ENCODE measurements around the gene FYCO1. TPM values are rescaled to one million over a fixed set of nuclear protein-coding genes. Genes with fewer than 3 reads are reported as not detected.

Gene FYCO1
- total and polyA plus RNA-seq, 2 of the 13 experiments (the other 11 are each of a cell fraction or from before 2014, with no cell fraction given) = 2.7 to 4.2 TPM

DNA sequence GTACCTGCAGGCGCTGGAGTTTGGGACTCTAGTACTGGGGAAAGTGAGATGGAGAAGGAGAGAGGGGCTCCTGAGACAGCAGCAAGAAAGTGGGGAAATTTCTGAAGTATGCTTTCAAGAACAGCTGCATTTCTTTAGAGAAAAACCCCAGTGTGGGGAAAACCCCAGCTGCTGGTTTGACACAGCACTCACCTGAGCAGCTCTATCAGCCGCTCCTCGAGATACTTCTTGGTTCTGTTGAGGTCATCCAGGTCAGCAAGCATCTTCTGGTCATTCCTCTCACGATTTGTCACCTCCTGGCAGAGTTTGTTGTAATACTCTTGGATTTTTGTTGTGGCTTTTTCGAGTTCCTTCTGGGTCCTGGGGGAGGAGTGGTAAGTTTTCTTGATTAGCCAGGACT is 33.6 kb downstream of the FYCO1 start:
- POLR2A ChIA-PET = no interaction called here
- H3K27ac ChIP-seq (ENCODE audit: extremely low read length, insufficient read depth, low read length) = no peak overlapping the region
- 98% methylated on average over 5 of the region's 5 CpGs for WGBS (ENCODE audit: low lambda C conversion rate)
- TF ChIP-seq TOPORS (CRISPR knock-in tag; IDR thresholded peaks at IDR 0.05) = no peak
- TF ChIP-seq, protein P1, sequence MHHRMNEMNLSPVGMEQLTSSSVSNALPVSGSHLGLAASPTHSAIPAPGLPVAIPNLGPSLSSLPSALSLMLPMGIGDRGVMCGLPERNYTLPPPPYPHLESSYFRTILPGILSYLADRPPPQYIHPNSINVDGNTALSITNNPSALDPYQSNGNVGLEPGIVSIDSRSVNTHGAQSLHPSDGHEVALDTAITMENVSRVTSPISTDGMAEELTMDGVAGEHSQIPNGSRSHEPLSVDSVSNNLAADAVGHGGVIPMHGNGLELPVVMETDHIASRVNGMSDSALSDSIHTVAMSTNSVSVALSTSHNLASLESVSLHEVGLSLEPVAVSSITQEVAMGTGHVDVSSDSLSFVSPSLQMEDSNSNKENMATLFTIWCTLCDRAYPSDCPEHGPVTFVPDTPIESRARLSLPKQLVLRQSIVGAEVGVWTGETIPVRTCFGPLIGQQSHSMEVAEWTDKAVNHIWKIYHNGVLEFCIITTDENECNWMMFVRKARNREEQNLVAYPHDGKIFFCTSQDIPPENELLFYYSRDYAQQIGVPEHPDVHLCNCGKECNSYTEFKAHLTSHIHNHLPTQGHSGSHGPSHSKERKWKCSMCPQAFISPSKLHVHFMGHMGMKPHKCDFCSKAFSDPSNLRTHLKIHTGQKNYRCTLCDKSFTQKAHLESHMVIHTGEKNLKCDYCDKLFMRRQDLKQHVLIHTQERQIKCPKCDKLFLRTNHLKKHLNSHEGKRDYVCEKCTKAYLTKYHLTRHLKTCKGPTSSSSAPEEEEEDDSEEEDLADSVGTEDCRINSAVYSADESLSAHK (CRISPR knock-in tag; IDR thresholded peaks at IDR 0.05; ENCODE audit: borderline replicate concordance) = no peak
- TF ChIP-seq ONECUT2 (CRISPR knock-in tag; IDR thresholded peaks at IDR 0.05) = no peak
- TF ChIP-seq NFATC3 (CRISPR knock-in tag; IDR thresholded peaks at IDR 0.05) = no peak
- no peak for TF ChIP-seq CEBPB (IDR thresholded peaks at IDR 0.05; ENCODE audit: borderline replicate concordance, low read depth, low read length)
- no peak for TF ChIP-seq MAZ (IDR thresholded peaks at IDR 0.05; ENCODE audit: borderline replicate concordance, low read depth, low read length)
- TF ChIP-seq MAZ (CRISPR knock-in tag; IDR thresholded peaks at IDR 0.05; ENCODE audit: low read depth) = no peak
- TF ChIP-seq RBFOX2 (IDR thresholded peaks at IDR 0.05; ENCODE audit: low read depth, low read length) = no peak
- TF ChIP-seq, protein P2, sequence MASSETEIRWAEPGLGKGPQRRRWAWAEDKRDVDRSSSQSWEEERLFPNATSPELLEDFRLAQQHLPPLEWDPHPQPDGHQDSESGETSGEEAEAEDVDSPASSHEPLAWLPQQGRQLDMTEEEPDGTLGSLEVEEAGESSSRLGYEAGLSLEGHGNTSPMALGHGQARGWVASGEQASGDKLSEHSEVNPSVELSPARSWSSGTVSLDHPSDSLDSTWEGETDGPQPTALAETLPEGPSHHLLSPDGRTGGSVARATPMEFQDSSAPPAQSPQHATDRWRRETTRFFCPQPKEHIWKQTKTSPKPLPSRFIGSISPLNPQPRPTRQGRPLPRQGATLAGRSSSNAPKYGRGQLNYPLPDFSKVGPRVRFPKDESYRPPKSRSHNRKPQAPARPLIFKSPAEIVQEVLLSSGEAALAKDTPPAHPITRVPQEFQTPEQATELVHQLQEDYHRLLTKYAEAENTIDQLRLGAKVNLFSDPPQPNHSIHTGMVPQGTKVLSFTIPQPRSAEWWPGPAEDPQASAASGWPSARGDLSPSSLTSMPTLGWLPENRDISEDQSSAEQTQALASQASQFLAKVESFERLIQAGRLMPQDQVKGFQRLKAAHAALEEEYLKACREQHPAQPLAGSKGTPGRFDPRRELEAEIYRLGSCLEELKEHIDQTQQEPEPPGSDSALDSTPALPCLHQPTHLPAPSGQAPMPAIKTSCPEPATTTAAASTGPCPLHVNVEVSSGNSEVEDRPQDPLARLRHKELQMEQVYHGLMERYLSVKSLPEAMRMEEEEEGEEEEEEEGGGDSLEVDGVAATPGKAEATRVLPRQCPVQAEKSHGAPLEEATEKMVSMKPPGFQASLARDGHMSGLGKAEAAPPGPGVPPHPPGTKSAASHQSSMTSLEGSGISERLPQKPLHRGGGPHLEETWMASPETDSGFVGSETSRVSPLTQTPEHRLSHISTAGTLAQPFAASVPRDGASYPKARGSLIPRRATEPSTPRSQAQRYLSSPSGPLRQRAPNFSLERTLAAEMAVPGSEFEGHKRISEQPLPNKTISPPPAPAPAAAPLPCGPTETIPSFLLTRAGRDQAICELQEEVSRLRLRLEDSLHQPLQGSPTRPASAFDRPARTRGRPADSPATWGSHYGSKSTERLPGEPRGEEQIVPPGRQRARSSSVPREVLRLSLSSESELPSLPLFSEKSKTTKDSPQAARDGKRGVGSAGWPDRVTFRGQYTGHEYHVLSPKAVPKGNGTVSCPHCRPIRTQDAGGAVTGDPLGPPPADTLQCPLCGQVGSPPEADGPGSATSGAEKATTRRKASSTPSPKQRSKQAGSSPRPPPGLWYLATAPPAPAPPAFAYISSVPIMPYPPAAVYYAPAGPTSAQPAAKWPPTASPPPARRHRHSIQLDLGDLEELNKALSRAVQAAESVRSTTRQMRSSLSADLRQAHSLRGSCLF (CRISPR knock-in tag; IDR thresholded peaks at IDR 0.05; ENCODE audit: borderline replicate concordance) = no peak
- TF ChIP-seq ZNF746 (CRISPR knock-in tag; IDR thresholded peaks at IDR 0.05) = no peak
- no peak for TF ChIP-seq PHF5A (CRISPR knock-in tag; IDR thresholded peaks at IDR 0.05; ENCODE audit: low read depth, unreplicated experiment)
- no peak for TF ChIP-seq ZNF136 (CRISPR knock-in tag; IDR thresholded peaks at IDR 0.05; ENCODE audit: low read depth)
- no peak for TF ChIP-seq SRSF9 (IDR thresholded peaks at IDR 0.05; ENCODE audit: borderline replicate concordance, insufficient read depth, low read depth, low read length, poor library complexity, severe bottlenecking)
- no peak for TF ChIP-seq GPN1 (CRISPR knock-in tag; IDR thresholded peaks at IDR 0.05; ENCODE audit: borderline replicate concordance)
- no peak for TF ChIP-seq RFXANK (CRISPR knock-in tag; IDR thresholded peaks at IDR 0.05)
- TF ChIP-seq, protein P3, sequence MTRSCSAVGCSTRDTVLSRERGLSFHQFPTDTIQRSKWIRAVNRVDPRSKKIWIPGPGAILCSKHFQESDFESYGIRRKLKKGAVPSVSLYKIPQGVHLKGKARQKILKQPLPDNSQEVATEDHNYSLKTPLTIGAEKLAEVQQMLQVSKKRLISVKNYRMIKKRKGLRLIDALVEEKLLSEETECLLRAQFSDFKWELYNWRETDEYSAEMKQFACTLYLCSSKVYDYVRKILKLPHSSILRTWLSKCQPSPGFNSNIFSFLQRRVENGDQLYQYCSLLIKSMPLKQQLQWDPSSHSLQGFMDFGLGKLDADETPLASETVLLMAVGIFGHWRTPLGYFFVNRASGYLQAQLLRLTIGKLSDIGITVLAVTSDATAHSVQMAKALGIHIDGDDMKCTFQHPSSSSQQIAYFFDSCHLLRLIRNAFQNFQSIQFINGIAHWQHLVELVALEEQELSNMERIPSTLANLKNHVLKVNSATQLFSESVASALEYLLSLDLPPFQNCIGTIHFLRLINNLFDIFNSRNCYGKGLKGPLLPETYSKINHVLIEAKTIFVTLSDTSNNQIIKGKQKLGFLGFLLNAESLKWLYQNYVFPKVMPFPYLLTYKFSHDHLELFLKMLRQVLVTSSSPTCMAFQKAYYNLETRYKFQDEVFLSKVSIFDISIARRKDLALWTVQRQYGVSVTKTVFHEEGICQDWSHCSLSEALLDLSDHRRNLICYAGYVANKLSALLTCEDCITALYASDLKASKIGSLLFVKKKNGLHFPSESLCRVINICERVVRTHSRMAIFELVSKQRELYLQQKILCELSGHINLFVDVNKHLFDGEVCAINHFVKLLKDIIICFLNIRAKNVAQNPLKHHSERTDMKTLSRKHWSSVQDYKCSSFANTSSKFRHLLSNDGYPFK (CRISPR knock-in tag; IDR thresholded peaks at IDR 0.05; ENCODE audit: borderline replicate concordance) = no peak

More for the DNA sequence above, 33.6 kb downstream of the FYCO1 start:
- intact Hi-C loops (cut with micrococcal nuclease; ENCODE audit: unreplicated experiment) (no loop called here), in situ Hi-C loops (cut with HindIII; ENCODE audit: extremely low pct_ligation_motif_present, low pct_unique_long_range_greater_than_20kb) (no loop called here)
- CTCF ChIA-PET (ENCODE audit: low intra/inter-chr PET ratio, low total read pairs) = no interaction called here
- H3K4me3 ChIP-seq (replicated peaks in 1 of 3; ENCODE audit: insufficient read depth in 1 of 3, low read depth in 2 of 3, low read length in 3 of 3) = no peak overlapping the region
- DNase-seq (ENCODE audit: low spot score) (no peak), FAIRE-seq (no peak), ATAC-seq (no peak)
- no peaks in the 10 kb centered on the region for H3K4me1 ChIP-seq (ENCODE audit: insufficient read depth, low read length)
- no TSS peak for BruUV-seq (replicated peaks)
- no peak overlapping the region for H3K9ac ChIP-seq (ENCODE audit: insufficient read depth, low read depth, low read length)
- no peak overlapping the region for H2AFZ ChIP-seq (ENCODE audit: low read length)
- H3K4me2 ChIP-seq (ENCODE audit: low read depth, low read length) = no peak overlapping the region
- no peaks in the 10 kb centered on the region for H3K79me2 ChIP-seq (ENCODE audit: insufficient read depth, low read length)
- no peaks in the 10 kb centered on the region; the same call in none of the 2 replicates for H4K20me1 ChIP-seq (ENCODE audit: insufficient read depth, low read length)
- no peaks in the 10 kb centered on the region for H3K27me3 ChIP-seq (ENCODE audit: control insufficient read depth in 1 of 2, insufficient read depth in 2 of 2, low read length in 2 of 2)
- H3K36me3 ChIP-seq (replicated peaks in 1 of 2; ENCODE audit: control insufficient read depth in 1 of 2, insufficient read depth in 2 of 2, low read length in 2 of 2) = peaks cover 45 to 86% of the 10 kb centered on the region in 2 experiments
- H3K9me3 ChIP-seq (ENCODE audit: low read length) = no peaks in the 10 kb centered on the region

Data from HepG2 (cell line).